SJSA1 (cell line): ENCODE data around the gene LAMP5. TPM values are rescaled to one million over a fixed set of nuclear protein-coding genes. Genes with fewer than 3 reads are reported as not detected.
A peak's percentile ranks its signal among the peaks of the same experiment; 100 is the strongest.

Experiments used
- DNase-seq, 2 experiments: peaks; one replicate each; pipeline ENCODE4 v3.0.0-alpha.2; 2015 to 2020; ENCODE audit warnings: low spot score in 2 of 2, low read depth in 1 of 2
- H3K27ac ChIP-seq: fragments of 250-450 bp; sonication (Bioruptor Pico); 2 replicates; pipeline ENCODE4 v1.5.1; 2020; ENCODE audit warnings: mild to moderate bottlenecking, moderate library complexity
- H3K27me3 ChIP-seq: fragments of 250-450 bp; sonication (Bioruptor Pico); replicated peaks from 2 replicates; pipeline ENCODE4 v1.5.1; 2020; ENCODE audit warnings: mild to moderate bottlenecking, moderate library complexity
- H3K36me3 ChIP-seq: fragments of 250-450 bp; sonication (Bioruptor Pico); 2 replicates; pipeline ENCODE4 v1.5.1; 2020; ENCODE audit warnings: mild to moderate bottlenecking
- H3K4me1 ChIP-seq: fragments of 250-450 bp; sonication (Bioruptor Pico); replicated peaks from 2 replicates; pipeline ENCODE4 v1.6.1; 2021; ENCODE audit warnings: mild to moderate bottlenecking
- H3K4me3 ChIP-seq: fragments of 250-450 bp; sonication (Bioruptor Pico); 2 replicates; pipeline ENCODE4 v1.5.1; 2020; ENCODE audit warnings: mild to moderate bottlenecking
- H3K9me3 ChIP-seq: fragments of 250-450 bp; sonication (Bioruptor Pico); replicated peaks from 2 replicates; pipeline ENCODE4 v1.5.1; 2020; ENCODE audit warnings: mild to moderate bottlenecking
- total RNA-seq: library from RNA; depleted of rRNA; stranded (reverse); fragments of >200 nt; shearing (Covaris generic); gene quantifications from 2 replicates; pipeline ENCODE4 v1.2.3, GENCODE V29; 2014

The LAMP5 gene
- total RNA-seq, 1 experiment from 2014 or later: not detected

DNA sequence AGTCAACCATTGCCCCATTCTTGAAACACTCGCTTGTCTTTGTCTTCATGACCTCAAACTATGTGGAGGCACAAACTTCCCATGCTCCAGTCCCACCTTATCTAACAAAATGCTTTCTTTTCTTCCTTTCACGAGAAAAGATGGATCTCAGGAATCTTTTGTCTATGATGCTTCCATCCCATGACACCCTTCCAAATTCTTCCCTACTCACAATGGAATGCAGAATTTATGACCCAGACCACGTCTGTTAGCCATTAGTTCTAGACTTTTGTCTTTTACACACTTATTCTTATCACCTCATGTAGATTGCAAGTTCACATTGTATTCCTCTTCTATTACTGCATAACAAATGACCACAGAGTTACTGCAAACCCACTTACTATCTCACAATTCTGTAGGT is 24.2 kb upstream of the LAMP5 start:
- Histone ChIP-seq H3K4me1 (no peaks in the 10 kb centered on the region), H3K4me3 (no peak overlapping the region), H3K27ac (no peak overlapping the region), H3K9me3 (no peaks in the 10 kb centered on the region), H3K36me3 (no peaks in the 10 kb centered on the region), H3K27me3 (0 out of 2 replicates have a peak, but pooled peaks cover 3% of the 10 kb centered on the region)
- no peak for DNase-seq

DNA sequence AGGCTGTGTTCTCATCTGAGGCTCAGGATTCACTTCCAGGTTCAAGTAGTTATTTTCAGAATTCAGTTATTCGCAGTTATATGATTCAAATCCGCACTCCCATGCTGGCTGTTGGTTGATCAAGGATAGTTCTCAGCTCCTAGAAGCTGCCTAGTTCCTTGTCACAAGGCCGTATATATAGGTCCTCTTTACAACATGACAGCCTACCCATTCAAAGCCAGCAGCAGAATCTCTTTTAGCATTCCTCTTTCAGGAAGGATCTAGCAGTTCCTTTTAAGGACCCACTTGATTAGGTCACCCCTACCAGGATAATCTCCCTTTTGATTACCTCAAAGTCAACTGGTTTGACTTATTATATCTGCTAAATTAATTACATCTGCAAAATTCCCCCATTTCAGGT is 23.8 kb upstream of the LAMP5 start:
- Histone ChIP-seq H3K9me3 (no peaks in the 10 kb centered on the region), H3K27me3 (0 out of 2 replicates have a peak, but pooled peaks cover 3% of the 10 kb centered on the region), H3K4me3 (no peak overlapping the region), H3K36me3 (no peaks in the 10 kb centered on the region), H3K27ac (no peak overlapping the region), H3K4me1 (no peaks in the 10 kb centered on the region)
- no peak for DNase-seq

DNA sequence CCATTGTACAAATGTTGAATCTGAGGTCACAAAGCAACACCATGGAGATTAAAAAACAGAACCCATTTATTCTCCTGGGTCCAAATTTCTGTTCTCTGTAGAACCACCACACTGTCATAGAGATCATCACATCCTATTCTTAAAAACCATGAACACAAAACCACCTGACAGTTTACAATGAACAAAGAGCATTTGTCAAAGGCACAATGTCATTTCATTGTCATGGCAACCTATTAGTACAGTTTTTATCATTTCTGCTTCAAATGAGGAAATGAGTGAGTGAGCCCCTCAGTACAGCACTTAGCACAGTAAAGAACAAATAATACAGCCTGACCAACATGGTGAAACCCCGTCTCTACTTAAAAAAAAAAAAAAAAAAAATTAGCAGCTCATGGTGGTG is 23.1 kb upstream of the LAMP5 start:
- no peak for DNase-seq
- Histone ChIP-seq H3K9me3 (no peaks in the 10 kb centered on the region), H3K4me3 (no peak overlapping the region), H3K27ac (no peak overlapping the region), H3K4me1 (no peaks in the 10 kb centered on the region), H3K36me3 (no peaks in the 10 kb centered on the region), H3K27me3 (0 out of 2 replicates have a peak, but pooled peaks cover 3% of the 10 kb centered on the region)

DNA sequence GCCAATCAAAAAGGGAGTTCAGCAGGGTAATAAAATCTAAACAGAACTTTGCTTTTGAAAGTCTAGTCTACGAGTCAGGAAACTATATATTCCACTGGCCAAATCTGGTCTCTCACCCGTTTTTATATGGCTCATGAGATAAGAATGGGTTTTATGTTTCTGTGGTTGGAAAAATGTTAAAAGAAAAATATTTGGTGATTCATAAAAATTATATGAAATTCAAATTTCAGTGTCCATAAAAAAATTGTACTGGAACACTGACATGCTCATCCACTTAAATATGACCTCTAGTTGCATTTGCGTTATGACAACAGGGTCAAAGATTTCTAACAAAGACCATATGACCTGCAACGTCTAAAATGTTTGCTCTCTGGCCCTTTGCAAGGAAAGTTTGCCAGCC is 22.3 kb upstream of the LAMP5 start:
- Histone ChIP-seq H3K4me3 (no peak overlapping the region), H3K36me3 (no peaks in the 10 kb centered on the region), H3K9me3 (no peaks in the 10 kb centered on the region), H3K27me3 (0 out of 2 replicates have a peak, but pooled peaks cover 3% of the 10 kb centered on the region), H3K27ac (no peak overlapping the region), H3K4me1 (no peaks in the 10 kb centered on the region)
- DNase-seq: no peak

DNA sequence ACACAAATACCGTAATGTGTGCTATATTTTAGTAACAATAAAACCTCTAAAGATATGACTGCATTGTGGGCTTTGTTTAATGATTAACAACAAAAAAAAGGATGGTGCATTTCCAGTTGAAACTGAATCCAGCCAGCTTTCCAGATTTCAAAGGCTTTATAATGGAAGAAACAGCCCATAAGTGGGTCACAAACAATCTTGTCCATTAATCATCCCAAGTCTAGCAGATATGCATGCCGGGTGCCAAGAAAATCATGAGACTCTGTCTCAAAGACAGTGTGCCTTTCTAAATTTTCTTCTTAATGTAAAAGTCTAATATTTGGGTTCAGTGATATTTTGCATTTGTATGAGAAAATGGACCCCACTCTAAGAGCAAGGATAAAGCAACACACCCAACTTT is 20.6 kb upstream of the LAMP5 start:
- no peaks in the 10 kb centered on the region for H3K4me1 ChIP-seq
- no peaks in the 10 kb centered on the region for H3K36me3 ChIP-seq
- H3K9me3 ChIP-seq: no peaks in the 10 kb centered on the region
- no peak overlapping the region for H3K4me3 ChIP-seq
- DNase-seq: no peak
- H3K27ac ChIP-seq: no peak overlapping the region
- no peaks in the 10 kb centered on the region for H3K27me3 ChIP-seq

DNA sequence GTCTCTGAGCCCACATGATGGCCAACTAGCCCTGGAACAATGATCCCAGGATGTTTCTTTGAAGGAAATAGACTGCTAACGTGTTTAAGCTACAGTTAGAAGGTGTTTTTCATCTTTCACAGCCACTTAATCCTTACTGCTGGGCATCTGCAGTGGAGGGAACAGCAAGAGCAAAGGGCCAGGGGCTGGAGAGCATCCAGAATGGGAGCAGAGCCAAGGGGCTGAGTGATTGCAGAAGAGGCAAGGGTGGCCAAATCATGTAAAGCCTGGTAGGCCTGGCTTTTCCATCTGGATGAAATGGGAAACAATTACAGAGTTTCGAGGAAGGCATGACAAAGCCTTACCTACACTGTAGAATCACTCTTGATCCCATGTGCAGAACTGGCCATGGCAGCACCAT is 18.7 kb upstream of the LAMP5 start:
- Histone ChIP-seq H3K9me3 (no peaks in the 10 kb centered on the region), H3K27me3 (no peaks in the 10 kb centered on the region), H3K4me3 (no peak overlapping the region), H3K36me3 (no peaks in the 10 kb centered on the region), H3K27ac (no peak overlapping the region), H3K4me1 (no peaks in the 10 kb centered on the region)
- no peak for DNase-seq

DNA sequence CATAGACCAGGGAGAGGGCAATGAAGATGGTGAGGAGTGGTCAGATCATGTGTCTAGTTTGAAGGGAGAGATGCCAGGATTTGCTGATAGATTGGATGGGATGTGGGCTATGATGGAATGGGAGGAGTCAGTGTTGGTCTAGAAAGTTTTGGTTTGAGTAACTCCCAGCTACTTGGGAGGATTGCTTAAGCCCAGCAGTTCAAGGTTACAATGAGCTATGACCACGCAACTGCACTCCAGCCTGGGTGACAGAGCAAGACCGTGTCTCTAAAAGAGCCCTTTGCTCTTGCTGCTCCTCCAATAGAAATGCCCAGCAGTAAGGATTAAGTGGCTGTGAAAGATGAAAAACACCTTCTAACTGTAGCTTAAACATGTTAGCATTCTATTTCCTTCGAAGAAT is 18.2 kb upstream of the LAMP5 start:
- no peaks in the 10 kb centered on the region for H3K27me3 ChIP-seq
- no peak overlapping the region for H3K4me3 ChIP-seq
- DNase-seq: no peak
- H3K36me3 ChIP-seq: no peaks in the 10 kb centered on the region
- H3K27ac ChIP-seq: no peak overlapping the region
- no peaks in the 10 kb centered on the region for H3K4me1 ChIP-seq
- no peaks in the 10 kb centered on the region for H3K9me3 ChIP-seq

DNA sequence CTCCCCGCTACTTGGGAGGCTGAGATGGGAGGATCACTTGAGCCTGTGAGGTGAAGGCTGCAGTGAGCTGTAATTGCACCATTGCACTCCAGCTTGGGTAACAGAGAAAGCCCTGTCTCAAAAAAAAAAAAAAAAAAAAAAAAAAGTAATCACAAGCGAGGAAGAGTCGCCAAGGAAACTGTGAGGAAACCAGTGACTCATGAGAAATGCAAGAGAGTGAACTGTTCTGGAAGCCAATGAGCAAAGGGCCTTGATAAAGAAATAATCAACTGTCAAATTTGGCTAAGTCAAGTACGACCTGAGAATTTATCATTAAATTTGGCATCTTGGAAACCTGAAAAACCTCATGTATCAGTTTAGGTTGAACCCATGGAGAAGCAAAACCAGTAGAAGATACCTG is 16.1 kb upstream of the LAMP5 start:
- Histone ChIP-seq H3K36me3 (no peaks in the 10 kb centered on the region), H3K9me3 (no peaks in the 10 kb centered on the region), H3K4me3 (no peak overlapping the region), H3K27ac (no peak overlapping the region), H3K27me3 (no peaks in the 10 kb centered on the region; the same call in 1 of the 2 replicates), H3K4me1 (no peaks in the 10 kb centered on the region)
- DNase-seq: no peak

DNA sequence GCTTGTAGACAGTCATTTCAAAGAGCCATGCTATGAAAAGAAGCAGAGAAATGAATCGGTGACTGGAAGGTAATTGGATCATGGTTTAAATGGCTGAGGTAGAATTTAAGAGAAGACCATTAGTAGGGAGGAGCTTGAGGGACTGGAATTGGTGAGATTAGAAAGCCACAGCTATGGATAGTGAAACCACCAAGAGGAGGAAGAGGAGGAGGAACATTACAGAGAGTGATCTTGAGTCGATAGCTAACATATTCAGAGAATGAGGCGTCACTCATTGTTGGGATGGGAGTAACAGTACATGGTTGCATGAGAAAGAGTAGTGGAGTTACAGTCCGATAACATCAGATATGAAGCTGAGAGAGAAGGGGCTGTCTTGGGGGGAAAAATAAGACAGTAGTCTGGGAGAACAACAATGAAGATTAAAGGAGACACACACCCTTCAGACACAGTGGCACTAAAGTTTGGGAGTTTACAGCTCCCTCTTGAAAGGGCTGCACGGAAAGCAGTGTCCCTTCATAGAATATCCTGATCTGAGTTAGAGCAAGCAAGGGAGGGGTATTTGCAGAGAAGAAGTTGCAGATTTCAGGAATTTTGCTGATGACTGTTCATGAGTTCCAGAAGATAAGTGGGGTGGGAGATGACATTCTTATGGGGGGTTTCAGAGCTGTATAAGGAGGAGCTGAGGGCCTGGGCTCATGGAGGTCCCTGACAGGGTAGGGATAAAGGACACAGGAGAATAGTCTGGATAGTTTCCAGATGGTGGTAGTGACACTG is 15.1 kb upstream of the LAMP5 start:
- H3K4me1 ChIP-seq: no peaks in the 10 kb centered on the region
- H3K4me3 ChIP-seq: no peak overlapping the region
- no peaks in the 10 kb centered on the region; the same call in 1 of the 2 replicates for H3K27me3 ChIP-seq
- no peaks in the 10 kb centered on the region for H3K9me3 ChIP-seq
- H3K36me3 ChIP-seq: no peaks in the 10 kb centered on the region
- DNase-seq: no peak
- H3K27ac ChIP-seq: no peak overlapping the region

DNA sequence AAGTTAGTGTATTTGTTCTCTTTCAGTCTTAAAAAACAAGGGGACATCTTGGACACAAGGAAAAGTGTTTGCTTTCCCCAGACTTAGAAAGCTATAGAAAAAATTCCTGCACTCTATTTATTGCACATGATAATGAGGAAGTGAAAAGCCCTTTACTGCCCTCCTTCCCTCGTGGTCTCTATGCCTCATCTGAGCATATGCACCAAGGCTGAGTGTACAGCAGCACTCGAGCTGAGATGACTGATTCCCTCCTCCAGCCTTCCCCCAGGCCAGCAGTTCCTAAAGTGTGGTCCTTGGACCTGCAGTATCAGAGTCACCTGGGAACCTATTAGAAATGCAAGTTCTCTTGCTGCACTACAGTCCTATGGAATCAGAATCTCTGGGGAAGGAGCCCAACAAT is 14.3 kb upstream of the LAMP5 start:
- no peaks in the 10 kb centered on the region for H3K36me3 ChIP-seq
- no peak for DNase-seq
- no peaks in the 10 kb centered on the region for H3K4me1 ChIP-seq
- no peaks in the 10 kb centered on the region for H3K9me3 ChIP-seq
- no peak overlapping the region for H3K4me3 ChIP-seq
- no peaks in the 10 kb centered on the region; the same call in 1 of the 2 replicates for H3K27me3 ChIP-seq
- no peak overlapping the region for H3K27ac ChIP-seq

DNA sequence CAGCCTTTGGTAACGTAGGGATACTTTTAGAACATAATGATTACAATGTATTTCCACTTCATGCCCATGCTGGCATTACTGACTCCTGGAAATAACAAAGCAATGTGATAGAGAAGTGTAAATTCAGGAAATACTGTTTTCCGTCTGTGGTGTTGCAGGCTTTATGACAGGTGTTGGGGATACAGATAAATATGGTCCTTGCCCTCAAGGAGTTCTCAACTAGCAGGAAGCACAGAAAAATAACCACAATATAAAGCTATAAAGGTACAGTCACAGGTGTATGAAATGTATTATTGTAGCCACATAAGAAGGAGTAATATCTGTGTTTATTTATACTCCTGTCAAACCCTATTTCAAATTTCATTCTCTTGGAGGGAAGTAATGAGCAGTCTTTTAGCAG is 12.9 kb upstream of the LAMP5 start:
- Histone ChIP-seq H3K27me3 (no peaks in the 10 kb centered on the region; the same call in 1 of the 2 replicates), H3K4me3 (no peak overlapping the region), H3K4me1 (no peaks in the 10 kb centered on the region), H3K9me3 (no peaks in the 10 kb centered on the region), H3K27ac (no peak overlapping the region), H3K36me3 (no peaks in the 10 kb centered on the region)
- no peak for DNase-seq

DNA sequence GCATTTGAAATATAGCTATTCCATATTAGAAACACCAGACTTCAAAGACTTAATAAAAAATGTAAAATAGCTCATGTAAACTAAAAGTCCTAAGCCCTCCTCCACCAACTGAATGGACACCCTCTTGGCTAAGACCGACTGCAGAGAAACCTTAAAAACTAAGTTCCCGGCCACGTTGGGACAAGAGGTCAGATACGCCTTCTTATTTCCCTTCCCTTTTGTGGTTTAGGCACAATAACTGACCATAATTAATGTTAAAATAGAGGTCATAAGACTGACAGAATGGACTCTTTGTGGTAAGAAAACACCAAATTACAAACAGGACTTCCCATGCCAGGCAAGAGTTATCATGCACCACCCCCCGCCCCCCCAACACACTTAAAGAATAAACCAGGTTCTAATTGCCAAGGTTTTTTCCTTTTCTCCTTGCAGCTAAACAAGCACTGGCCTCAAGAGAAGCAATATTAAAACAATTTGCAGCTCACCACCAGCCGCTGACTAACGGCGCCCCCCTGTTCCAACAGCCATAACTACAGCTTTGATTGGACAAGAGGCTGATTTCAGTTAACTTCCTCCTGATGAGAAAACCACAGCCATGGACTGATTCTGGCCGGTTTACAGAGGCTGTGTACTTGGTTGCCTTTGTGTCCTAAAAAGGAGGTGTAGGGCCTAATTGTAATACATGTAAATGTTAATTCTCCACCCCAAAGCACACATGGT is 10.7 kb upstream of the LAMP5 start:
- H3K27me3 ChIP-seq: no peaks in the 10 kb centered on the region; the same call in 1 of the 2 replicates
- peak in 1 of 2 experiments; percentile 4 for DNase-seq
- H3K4me1 ChIP-seq: no peaks in the 10 kb centered on the region
- H3K27ac ChIP-seq: no peak overlapping the region
- H3K4me3 ChIP-seq: no peak overlapping the region
- no peaks in the 10 kb centered on the region for H3K36me3 ChIP-seq
- H3K9me3 ChIP-seq: no peaks in the 10 kb centered on the region

DNA sequence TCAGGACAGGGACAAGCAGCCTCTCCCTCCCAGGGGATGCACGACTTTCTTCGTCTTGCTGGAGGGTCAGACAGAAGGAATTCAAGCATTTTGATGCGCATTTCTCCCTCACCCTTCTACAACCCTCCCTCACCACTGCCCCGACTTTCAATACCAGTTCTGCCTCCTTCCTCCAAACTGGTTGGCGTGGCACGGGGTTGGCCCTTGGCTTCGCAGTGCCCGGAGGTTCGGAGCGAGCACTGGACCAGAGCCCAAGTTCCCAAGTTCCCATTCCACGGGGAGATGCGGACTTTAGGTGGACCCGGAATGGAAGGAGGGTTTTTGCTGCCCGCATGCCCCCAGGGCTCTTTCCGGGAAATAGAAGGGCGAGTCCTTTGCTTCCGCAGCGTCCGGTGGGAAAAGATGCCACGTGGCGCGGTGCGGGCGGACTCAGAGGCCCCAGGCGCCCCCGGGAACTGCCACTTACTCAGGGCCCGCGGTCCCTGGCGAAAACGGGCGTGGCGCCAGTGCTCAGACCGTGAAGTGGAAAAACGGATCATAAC is 8.0 kb upstream of the LAMP5 start:
- Histone ChIP-seq H3K36me3 (no peaks in the 10 kb centered on the region), H3K9me3 (no peaks in the 10 kb centered on the region), H3K27ac (no peak overlapping the region), H3K27me3 (peaks cover 7% of the 10 kb centered on the region), H3K4me3 (no peak overlapping the region), H3K4me1 (no peaks in the 10 kb centered on the region)
- DNase-seq: no peak

DNA sequence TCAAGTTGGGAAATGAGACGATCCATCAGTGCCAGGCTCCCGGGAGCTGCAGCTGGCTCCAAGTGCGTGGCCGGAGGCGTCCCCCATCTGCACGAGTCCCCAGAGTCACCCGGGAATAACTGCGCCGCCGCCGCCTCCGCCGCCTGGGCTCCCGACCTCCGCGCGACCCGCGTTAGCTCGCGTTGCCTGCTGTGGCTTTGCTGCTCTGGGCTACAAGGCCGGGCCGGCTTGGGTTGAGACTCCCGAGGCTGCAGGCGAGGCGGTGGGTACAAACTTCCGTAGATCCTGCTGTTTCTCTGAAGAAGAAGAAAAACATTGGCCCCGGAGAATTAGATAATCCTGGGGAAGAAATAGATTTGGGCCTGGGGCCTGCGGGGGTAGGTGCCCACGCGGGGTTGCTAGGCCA is 7.4 kb upstream of the LAMP5 start:
- H3K36me3 ChIP-seq: no peaks in the 10 kb centered on the region
- peaks cover 7% of the 10 kb centered on the region for H3K27me3 ChIP-seq
- no peaks in the 10 kb centered on the region for H3K4me1 ChIP-seq
- no peak overlapping the region for H3K4me3 ChIP-seq
- no peak for DNase-seq
- H3K9me3 ChIP-seq: no peaks in the 10 kb centered on the region
- H3K27ac ChIP-seq: no peak overlapping the region
